Activated T-cell treated with anti-CD3 and anti-CD28 coated beads, Interleukin-2, amount 50 U/mL, for 72 hours (primary cell): ENCODE results near the gene PTPA. TPM values are rescaled to one million over a fixed set of nuclear protein-coding genes. Genes with fewer than 3 reads are reported as not detected.

ENCODE experiments used
- ATAC-seq, 2 donors: fragments of 150-1000 bp; cut with Tn5 transposase; replicated peaks in 1 of 2; 2 replicates each; pipeline ENCODE4 v1.10.0; 2021; ENCODE audit warnings: moderate library complexity in 2 of 2, mild to moderate bottlenecking in 1 of 2
- DNase-seq, 2 donors: peaks; one replicate each; pipeline ENCODE4 v3.0.0; 2021 to 2022; ENCODE audit warnings: mixed read lengths in 1 of 2
- H3K27ac Mint-ChIP-seq: one replicate; pipeline ENCODE4 v1.8.0; 2022; ENCODE audit warnings: mild to moderate bottlenecking, moderate library complexity, mixed read lengths
- H3K27me3 Mint-ChIP-seq: one replicate; pipeline ENCODE4 v1.8.0; 2022; ENCODE audit warnings: low read depth, mixed read lengths
- H3K36me3 Mint-ChIP-seq, 2 donors: one replicate each; pipeline ENCODE4 v1.8.0; 2022; ENCODE audit warnings: mixed read lengths in 2 of 2, mild to moderate bottlenecking in 1 of 2; ENCODE audit not compliant: insufficient read depth in 2 of 2
- H3K4me1 Mint-ChIP-seq: one replicate; pipeline ENCODE4 v1.8.0; 2022; ENCODE audit warnings: low read depth, mixed read lengths
- H3K4me3 Mint-ChIP-seq, 2 donors: one replicate each; pipeline ENCODE4 v1.8.0; 2022; ENCODE audit warnings: mild to moderate bottlenecking in 2 of 2, mixed read lengths in 2 of 2, moderate library complexity in 2 of 2
- H3K9me3 Mint-ChIP-seq, 2 donors: one replicate each; pipeline ENCODE4 v1.8.0; 2022; ENCODE audit warnings: mixed read lengths in 2 of 2
- total RNA-seq, 2 donors: library from RNA; stranded (reverse); gene quantifications; one replicate each; pipeline ENCODE4 v1.2.3, GENCODE V29; 2022

Gene PTPA
- total RNA-seq, 2 donors from 2014 or later = 85.5 to 98.3 TPM

- Mint-ChIP-seq H3K9me3 (no peaks in the 10 kb centered on the region), H3K4me1 (peaks cover 46% of the 10 kb centered on the region), H3K27ac (peak overlapping the region; percentile 73), H3K27me3 (no peaks in the 10 kb centered on the region), H3K36me3 (peaks cover 0 to 4% of the 10 kb centered on the region in 2 donors), H3K4me3 (peak overlapping the region; percentile 82 to 92)
- ATAC-seq = peak; percentile 53 to 59
- peak; percentile 76 to 82 for DNase-seq
Measured at GRCh38 chr9:129139233-129139992, 28.2 kb downstream of the PTPA start.

- peaks cover 46% of the 10 kb centered on the region for H3K4me1 Mint-ChIP-seq
- H3K9me3 Mint-ChIP-seq = no peaks in the 10 kb centered on the region
- DNase-seq (peak; percentile 84 to 88), ATAC-seq (peak; percentile 92)
- H3K36me3 Mint-ChIP-seq = peaks cover 0 to 4% of the 10 kb centered on the region in 2 donors
- peak overlapping the region; percentile 82 to 92 for H3K4me3 Mint-ChIP-seq
- H3K27me3 Mint-ChIP-seq = no peaks in the 10 kb centered on the region
- peak overlapping the region; percentile 73 for H3K27ac Mint-ChIP-seq
Measured at GRCh38 chr9:129139993-129140396, 28.8 kb downstream of the PTPA start.

- DNase-seq (peak; percentile 26 to 45), ATAC-seq (peak; percentile 41 to 54)
- no peaks in the 10 kb centered on the region for H3K9me3 Mint-ChIP-seq
- H3K27ac Mint-ChIP-seq = peak overlapping the region; percentile 84
- peaks cover 46% of the 10 kb centered on the region for H3K4me1 Mint-ChIP-seq
- H3K36me3 Mint-ChIP-seq = peaks cover 0 to 4% of the 10 kb centered on the region in 2 donors
- H3K27me3 Mint-ChIP-seq = no peaks in the 10 kb centered on the region
- peak overlapping the region; percentile 82 to 92 for H3K4me3 Mint-ChIP-seq
Measured at GRCh38 chr9:129140397-129141065, 29.3 kb downstream of the PTPA start.

GRCh38 chr9:129141066-129142041 lies 30.1 kb downstream of the PTPA start:
- Mint-ChIP-seq H3K27ac (peak overlapping the region; percentile 84), H3K36me3 (peaks cover 0 to 4% of the 10 kb centered on the region in 2 donors), H3K4me1 (peaks cover 46% of the 10 kb centered on the region), H3K27me3 (no peaks in the 10 kb centered on the region), H3K4me3 (peak overlapping the region; percentile 82 to 92), H3K9me3 (no peaks in the 10 kb centered on the region)
- DNase-seq (peak; percentile 12 to 29), ATAC-seq (no peak)

- Mint-ChIP-seq H3K4me3 (peak overlapping the region; percentile 20 to 24), H3K4me1 (peaks cover 46% of the 10 kb centered on the region), H3K27ac (no peak overlapping the region), H3K27me3 (no peaks in the 10 kb centered on the region), H3K36me3 (peaks cover 0 to 4% of the 10 kb centered on the region in 2 donors), H3K9me3 (no peaks in the 10 kb centered on the region)
- no peak for ATAC-seq
- no peak for DNase-seq
Measured at GRCh38 chr9:129142138-129142935, 31.1 kb downstream of the PTPA start.

- peak overlapping the region in 1 of 2 donors; percentile 22 for H3K4me3 Mint-ChIP-seq
- H3K4me1 Mint-ChIP-seq = peaks cover 46% of the 10 kb centered on the region
- DNase-seq = peak; percentile 76 to 78
- peaks cover 0 to 4% of the 10 kb centered on the region in 2 donors for H3K36me3 Mint-ChIP-seq
- no peak overlapping the region for H3K27ac Mint-ChIP-seq
- no peak for ATAC-seq
- H3K27me3 Mint-ChIP-seq = no peaks in the 10 kb centered on the region
- H3K9me3 Mint-ChIP-seq = no peaks in the 10 kb centered on the region
Measured at GRCh38 chr9:129143031-129143927, 32.1 kb downstream of the PTPA start.

- no peak overlapping the region for H3K4me3 Mint-ChIP-seq
- peaks cover 36% of the 10 kb centered on the region for H3K4me1 Mint-ChIP-seq
- ATAC-seq = no peak
- H3K9me3 Mint-ChIP-seq = no peaks in the 10 kb centered on the region
- H3K27me3 Mint-ChIP-seq = no peaks in the 10 kb centered on the region
- no peak overlapping the region for H3K27ac Mint-ChIP-seq
- peaks cover 0 to 3% of the 10 kb centered on the region in 2 donors for H3K36me3 Mint-ChIP-seq
- DNase-seq = no peak
Measured at GRCh38 chr9:129145316-129145715, 34.1 kb downstream of the PTPA start.

GRCh38 chr9:129145841-129146292 lies 34.7 kb downstream of the PTPA start:
- Mint-ChIP-seq H3K27ac (no peak overlapping the region), H3K27me3 (no peaks in the 10 kb centered on the region), H3K4me1 (peaks cover 31% of the 10 kb centered on the region), H3K36me3 (peaks cover 0 to 3% of the 10 kb centered on the region in 2 donors), H3K4me3 (no peak overlapping the region), H3K9me3 (no peaks in the 10 kb centered on the region)
- DNase-seq = no peak
- no peak for ATAC-seq

GRCh38 chr9:129146441-129146941 lies 35.3 kb downstream of the PTPA start:
- ATAC-seq = no peak
- H3K9me3 Mint-ChIP-seq = no peaks in the 10 kb centered on the region
- no peak overlapping the region for H3K4me3 Mint-ChIP-seq
- no peak for DNase-seq
- H3K36me3 Mint-ChIP-seq = peaks cover 0 to 3% of the 10 kb centered on the region in 2 donors
- H3K27ac Mint-ChIP-seq = peak overlapping the region; percentile 0
- H3K4me1 Mint-ChIP-seq = peaks cover 24% of the 10 kb centered on the region
- no peaks in the 10 kb centered on the region for H3K27me3 Mint-ChIP-seq

- peaks cover 0 to 3% of the 10 kb centered on the region in 2 donors for H3K36me3 Mint-ChIP-seq
- H3K27me3 Mint-ChIP-seq = no peaks in the 10 kb centered on the region
- ATAC-seq (no peak), DNase-seq (no peak)
- H3K4me3 Mint-ChIP-seq = no peak overlapping the region
- no peaks in the 10 kb centered on the region for H3K9me3 Mint-ChIP-seq
- no peak overlapping the region for H3K27ac Mint-ChIP-seq
- peaks cover 9% of the 10 kb centered on the region for H3K4me1 Mint-ChIP-seq
Measured at GRCh38 chr9:129148463-129149204, 37.4 kb downstream of the PTPA start.

GRCh38 chr9:129149442-129149841 lies 38.2 kb downstream of the PTPA start:
- Mint-ChIP-seq H3K4me3 (no peak overlapping the region), H3K4me1 (peaks cover 5% of the 10 kb centered on the region), H3K36me3 (no peaks in the 10 kb centered on the region), H3K27ac (peak overlapping the region; percentile 14), H3K27me3 (no peaks in the 10 kb centered on the region), H3K9me3 (no peaks in the 10 kb centered on the region)
- ATAC-seq = no peak
- no peak for DNase-seq
